WI38 (cell line): ENCODE measurements around the gene TFG.

Experiments used
- H3K4me3 ChIP-seq: 2 replicates; pipeline ENCODE4 v1.5.1; 2011; ENCODE audit warnings: low read depth, mild to moderate bottlenecking, control low read depth, low read length
- CTCF ChIP-seq: IDR thresholded peaks from 2 replicates; pipeline ENCODE4 v1.5.1; 2012; ENCODE audit warnings: low read depth, mild to moderate bottlenecking, control low read depth, low read length

TFG gene

DNA sequence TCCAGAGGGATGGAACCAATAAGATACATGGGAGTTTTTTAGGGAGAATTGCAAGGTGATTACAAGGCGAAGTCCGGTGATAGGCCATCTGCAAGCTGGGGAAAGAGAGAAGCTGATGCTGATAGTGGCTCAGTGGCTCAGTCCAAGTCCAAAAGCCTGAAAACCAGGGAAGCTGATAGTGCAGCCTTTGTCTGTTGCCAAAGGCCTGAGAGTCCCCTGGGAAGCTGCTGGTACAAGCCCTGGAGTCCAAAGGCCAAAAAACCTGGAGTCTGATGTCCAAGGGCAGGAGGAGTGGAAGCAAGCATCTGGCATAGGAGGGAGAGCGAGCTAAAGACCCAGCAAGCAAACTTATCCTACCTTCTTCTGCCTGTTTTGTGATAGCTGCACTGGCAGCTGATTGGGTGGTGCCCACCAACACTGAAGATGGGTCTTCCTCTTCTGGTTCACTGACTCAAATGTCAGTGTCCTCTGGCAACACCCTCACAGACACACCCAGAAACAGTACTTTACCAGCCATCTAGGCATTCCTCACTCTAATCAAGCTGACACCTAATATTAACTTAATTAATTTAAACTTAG, 16.7 kb downstream of the TFG start:
- H3K4me3 ChIP-seq, result no peak overlapping the region
- TF ChIP-seq CTCF, result no peak

GRCh38 chr3:100726706-100727105, 17.4 kb downstream of the TFG start:
- TF ChIP-seq CTCF, result no peak
- H3K4me3 ChIP-seq, result no peak overlapping the region

DNA sequence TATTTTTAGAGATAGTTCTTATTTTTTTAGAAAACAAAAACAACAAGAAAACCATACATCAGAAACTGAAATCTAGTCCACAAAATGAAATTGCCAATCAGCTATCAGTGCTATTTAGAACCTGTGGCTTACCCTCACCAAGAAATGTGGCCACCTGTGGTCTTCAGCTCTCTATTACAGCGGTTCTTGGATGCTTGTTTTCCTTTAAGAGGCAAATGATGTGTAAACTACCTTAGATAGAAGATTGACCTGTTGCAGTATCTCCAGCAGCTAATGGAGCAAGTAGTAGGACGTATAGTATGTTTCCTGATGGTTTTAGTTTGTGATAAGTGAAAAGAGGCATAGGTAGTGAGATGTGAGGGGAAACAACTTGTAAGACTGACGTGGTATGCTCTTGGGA, 21.2 kb downstream of the TFG start:
- H3K4me3 ChIP-seq, result no peak overlapping the region
- no peak for TF ChIP-seq CTCF

DNA sequence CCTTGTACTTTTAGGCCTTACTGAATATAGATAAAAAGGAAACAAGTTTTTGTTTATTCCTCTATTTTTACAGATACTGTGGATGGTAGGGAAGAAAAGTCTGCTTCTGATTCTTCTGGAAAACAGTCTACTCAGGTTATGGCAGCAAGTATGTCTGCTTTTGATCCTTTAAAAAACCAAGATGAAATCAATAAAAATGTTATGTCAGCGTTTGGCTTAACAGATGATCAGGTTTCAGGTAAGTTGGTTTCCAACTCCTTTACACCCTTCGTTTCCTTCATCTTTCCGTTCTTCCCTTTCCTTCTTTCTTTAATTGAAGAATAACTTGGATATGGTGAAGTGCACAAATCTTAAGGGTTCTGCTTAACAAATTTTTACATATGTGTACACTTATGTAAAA, 23.1 kb downstream of the TFG start:
- no peak for TF ChIP-seq CTCF
- no peak overlapping the region for H3K4me3 ChIP-seq

- H3K4me3 ChIP-seq, result no peak overlapping the region
- TF ChIP-seq CTCF, result no peak
These were observed 28.0 kb downstream of the TFG start for GRCh38 chr3:100737334-100737733.

GRCh38 chr3:100740207-100740606, 30.9 kb downstream of the TFG start:
- no peak for TF ChIP-seq CTCF
- H3K4me3 ChIP-seq, result no peak overlapping the region

- H3K4me3 ChIP-seq, result no peak overlapping the region
- no peak for TF ChIP-seq CTCF
These were observed 34.2 kb downstream of the TFG start for GRCh38 chr3:100743535-100743934.
